Ovary (tissue), 3 donors: ENCODE measurements around the gene FAM237A.

ENCODE experiments used
- EP300 ChIP-seq: sonication (generic); formaldehyde crosslinking; IDR thresholded peaks from one replicate; pipeline ENCODE4 v1.6.1; 2017; ENCODE audit warnings: antibody characterized with exemption
- TF ChIP-seq, protein P1 (sequence below), 3 donors: fragments of 450-650 bp in 2 of 3; fragments of 200-600 bp in 1 of 3; IDR thresholded peaks; one replicate each; pipeline versions ENCODE4 v1.5.1 to v1.8.0; 2016 to 2022; ENCODE audit warnings: antibody characterized with exemption in 3 of 3, mild to moderate bottlenecking in 1 of 3
- donor health status: DM: no; HTN: no; CAD: no.

DNA sequence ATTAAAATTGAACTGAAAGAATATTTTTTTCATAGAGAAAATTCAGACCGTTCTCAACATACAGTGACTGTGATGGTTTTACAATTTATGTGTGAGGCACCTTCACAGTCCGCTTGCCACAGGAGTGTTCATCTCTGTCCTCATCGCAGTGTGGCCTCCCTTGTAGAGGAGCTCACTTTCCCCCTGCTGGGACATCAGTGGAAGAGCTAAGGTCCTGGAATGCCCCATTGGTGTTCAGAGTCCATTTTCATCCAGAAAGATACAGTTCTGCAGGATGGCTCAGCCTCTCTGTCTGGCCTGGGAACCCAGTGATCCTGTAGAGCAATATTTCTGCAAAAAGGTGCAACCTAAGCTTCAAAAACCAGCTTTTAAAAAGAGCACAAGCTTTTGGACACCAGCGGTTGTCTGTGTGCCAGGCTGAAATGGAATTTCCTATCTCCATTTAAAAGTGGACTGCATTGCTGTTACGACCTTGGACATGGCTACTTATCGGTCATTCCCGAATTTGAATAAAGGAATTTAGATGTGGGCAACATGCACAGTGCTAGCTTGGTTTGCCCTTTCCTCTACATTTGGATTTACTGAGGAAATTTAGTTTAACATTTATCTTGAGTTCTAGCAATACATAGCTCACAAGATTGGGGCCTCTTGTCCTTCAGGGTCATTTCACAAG lies 26.7 kb upstream of the FAM237A start:
- TF ChIP-seq, protein P1, sequence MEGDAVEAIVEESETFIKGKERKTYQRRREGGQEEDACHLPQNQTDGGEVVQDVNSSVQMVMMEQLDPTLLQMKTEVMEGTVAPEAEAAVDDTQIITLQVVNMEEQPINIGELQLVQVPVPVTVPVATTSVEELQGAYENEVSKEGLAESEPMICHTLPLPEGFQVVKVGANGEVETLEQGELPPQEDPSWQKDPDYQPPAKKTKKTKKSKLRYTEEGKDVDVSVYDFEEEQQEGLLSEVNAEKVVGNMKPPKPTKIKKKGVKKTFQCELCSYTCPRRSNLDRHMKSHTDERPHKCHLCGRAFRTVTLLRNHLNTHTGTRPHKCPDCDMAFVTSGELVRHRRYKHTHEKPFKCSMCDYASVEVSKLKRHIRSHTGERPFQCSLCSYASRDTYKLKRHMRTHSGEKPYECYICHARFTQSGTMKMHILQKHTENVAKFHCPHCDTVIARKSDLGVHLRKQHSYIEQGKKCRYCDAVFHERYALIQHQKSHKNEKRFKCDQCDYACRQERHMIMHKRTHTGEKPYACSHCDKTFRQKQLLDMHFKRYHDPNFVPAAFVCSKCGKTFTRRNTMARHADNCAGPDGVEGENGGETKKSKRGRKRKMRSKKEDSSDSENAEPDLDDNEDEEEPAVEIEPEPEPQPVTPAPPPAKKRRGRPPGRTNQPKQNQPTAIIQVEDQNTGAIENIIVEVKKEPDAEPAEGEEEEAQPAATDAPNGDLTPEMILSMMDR (IDR thresholded peaks at IDR 0.05), result no peak
- TF ChIP-seq EP300, result no peak
